ENCODE data around the gene SLC8A2. TPM values are rescaled to one million over a fixed set of nuclear protein-coding genes. Genes with fewer than 3 reads are reported as not detected.

Gene SLC8A2
- total RNA-seq, 2 experiments from 2014 or later: 0.13 to 0.36 TPM

- Histone ChIP-seq H3K4me2 (ENCODE audit: low read length) (no peak overlapping the region), H3K9me2 (ENCODE audit: insufficient read depth, low read length) (no peaks in the 10 kb centered on the region), H3K79me2 (ENCODE audit: insufficient read depth, low read depth, low read length) (no peaks in the 10 kb centered on the region), H3K9me3 (ENCODE audit: low read length) (no peaks in the 10 kb centered on the region), H4K20me1 (ENCODE audit: insufficient read depth, low read length) (no peaks in the 10 kb centered on the region), H3K4me1 (ENCODE audit: insufficient read depth, low read length, poor library complexity, severe bottlenecking) (no peaks in the 10 kb centered on the region), H3K36me3 (ENCODE audit: insufficient read depth, low read length) (no peaks in the 10 kb centered on the region), H3K4me3 (ENCODE audit: low read depth, low read length, poor library complexity, severe bottlenecking) (no peak overlapping the region), H2AFZ (ENCODE audit: low read length) (no peak overlapping the region), H3K27ac (ENCODE audit: low read depth, low read length, poor library complexity, severe bottlenecking) (no peak overlapping the region)
- no peak for TF ChIP-seq EZH2phosphoT487 (IDR thresholded peaks at IDR 0.05; ENCODE audit: borderline replicate concordance, low read depth, low read length)
- TF ChIP-seq, protein P1, sequence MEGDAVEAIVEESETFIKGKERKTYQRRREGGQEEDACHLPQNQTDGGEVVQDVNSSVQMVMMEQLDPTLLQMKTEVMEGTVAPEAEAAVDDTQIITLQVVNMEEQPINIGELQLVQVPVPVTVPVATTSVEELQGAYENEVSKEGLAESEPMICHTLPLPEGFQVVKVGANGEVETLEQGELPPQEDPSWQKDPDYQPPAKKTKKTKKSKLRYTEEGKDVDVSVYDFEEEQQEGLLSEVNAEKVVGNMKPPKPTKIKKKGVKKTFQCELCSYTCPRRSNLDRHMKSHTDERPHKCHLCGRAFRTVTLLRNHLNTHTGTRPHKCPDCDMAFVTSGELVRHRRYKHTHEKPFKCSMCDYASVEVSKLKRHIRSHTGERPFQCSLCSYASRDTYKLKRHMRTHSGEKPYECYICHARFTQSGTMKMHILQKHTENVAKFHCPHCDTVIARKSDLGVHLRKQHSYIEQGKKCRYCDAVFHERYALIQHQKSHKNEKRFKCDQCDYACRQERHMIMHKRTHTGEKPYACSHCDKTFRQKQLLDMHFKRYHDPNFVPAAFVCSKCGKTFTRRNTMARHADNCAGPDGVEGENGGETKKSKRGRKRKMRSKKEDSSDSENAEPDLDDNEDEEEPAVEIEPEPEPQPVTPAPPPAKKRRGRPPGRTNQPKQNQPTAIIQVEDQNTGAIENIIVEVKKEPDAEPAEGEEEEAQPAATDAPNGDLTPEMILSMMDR (conservative IDR thresholded peaks at IDR 0.05; ENCODE audit: low read length): no peak
- no peak for DNase-seq (ENCODE audit: low spot score)
- ChIA-PET POLR2A (no interaction called here), CTCF (ENCODE audit: unreplicated experiment) (no interaction called here)
- no TSS peak for BruUV-seq (replicated peaks)
- intact Hi-C loops (cut with micrococcal nuclease; ENCODE audit: unreplicated experiment): no loop called here
Measured at GRCh38 chr19:47473336-47473735, 1.6 kb upstream of the SLC8A2 start.

- Histone ChIP-seq H3K9me2 (ENCODE audit: insufficient read depth, low read length) (no peaks in the 10 kb centered on the region), H3K4me2 (ENCODE audit: low read length) (no peak overlapping the region), H3K36me3 (ENCODE audit: insufficient read depth, low read length) (no peaks in the 10 kb centered on the region), H3K4me1 (ENCODE audit: insufficient read depth, low read length, poor library complexity, severe bottlenecking) (no peaks in the 10 kb centered on the region), H3K79me2 (ENCODE audit: insufficient read depth, low read depth, low read length) (no peaks in the 10 kb centered on the region), H3K9me3 (ENCODE audit: low read length) (no peaks in the 10 kb centered on the region), H3K4me3 (ENCODE audit: low read depth, low read length, poor library complexity, severe bottlenecking) (no peak overlapping the region), H3K27ac (ENCODE audit: low read depth, low read length, poor library complexity, severe bottlenecking) (no peak overlapping the region), H4K20me1 (ENCODE audit: insufficient read depth, low read length) (no peaks in the 10 kb centered on the region), H2AFZ (ENCODE audit: low read length) (no peak overlapping the region)
- ChIA-PET POLR2A (no interaction called here), CTCF (ENCODE audit: unreplicated experiment) (no interaction called here)
- TF ChIP-seq, protein P1 (conservative IDR thresholded peaks at IDR 0.05; ENCODE audit: low read length): no peak
- TF ChIP-seq EZH2phosphoT487 (IDR thresholded peaks at IDR 0.05; ENCODE audit: borderline replicate concordance, low read depth, low read length): no peak
- intact Hi-C loops (cut with micrococcal nuclease; ENCODE audit: unreplicated experiment): no loop called here
- no peak for DNase-seq (ENCODE audit: low spot score)
- BruUV-seq (replicated peaks): no TSS peak
Measured at GRCh38 chr19:47471381-47471732, 336 bp downstream of the SLC8A2 start.

- Histone ChIP-seq H3K36me3 (ENCODE audit: insufficient read depth, low read length) (no peaks in the 10 kb centered on the region), H4K20me1 (ENCODE audit: insufficient read depth, low read length) (no peaks in the 10 kb centered on the region), H3K4me2 (ENCODE audit: low read length) (no peak overlapping the region), H3K4me1 (ENCODE audit: insufficient read depth, low read length, poor library complexity, severe bottlenecking) (no peaks in the 10 kb centered on the region), H3K9me2 (ENCODE audit: insufficient read depth, low read length) (no peaks in the 10 kb centered on the region), H3K4me3 (ENCODE audit: low read depth, low read length, poor library complexity, severe bottlenecking) (no peak overlapping the region), H3K9me3 (ENCODE audit: low read length) (no peaks in the 10 kb centered on the region), H2AFZ (ENCODE audit: low read length) (no peak overlapping the region), H3K79me2 (ENCODE audit: insufficient read depth, low read depth, low read length) (no peaks in the 10 kb centered on the region), H3K27ac (ENCODE audit: low read depth, low read length, poor library complexity, severe bottlenecking) (no peak overlapping the region)
- CTCF ChIA-PET (ENCODE audit: unreplicated experiment): no interaction called here
- POLR2A ChIA-PET: no interaction called here
- BruUV-seq (replicated peaks): no TSS peak
- intact Hi-C loops (cut with micrococcal nuclease; ENCODE audit: unreplicated experiment): no loop called here
- no peak for DNase-seq (ENCODE audit: low spot score)
- TF ChIP-seq, protein P1 (conservative IDR thresholded peaks at IDR 0.05; ENCODE audit: low read length): no peak
- TF ChIP-seq EZH2phosphoT487 (IDR thresholded peaks at IDR 0.05; ENCODE audit: borderline replicate concordance, low read depth, low read length): no peak
Measured at GRCh38 chr19:47470447-47471195, 1.1 kb downstream of the SLC8A2 start.

Measured in OCI-LY7 (cell line).